Endothelial cell of umbilical vein (primary cell): ENCODE data around the gene CCBE1. TPM values are rescaled to one million over a fixed set of nuclear protein-coding genes. Genes with fewer than 3 reads are reported as not detected.

ENCODE experiments used
- BruUV-seq: library from RNA; stranded (reverse); fragments of 400-500 nt; replicated peaks from 2 replicates; lab custom pipeline; 2021; lab: Mats Ljungman, UMichigan
- CTCF ChIA-PET: fragments of 300-600, 350-600 bp; sonication (Branson Sonifier 250); formaldehyde crosslinking; loops from one replicate; lab custom pipeline; 2021; ENCODE audit warnings: antibody characterized with exemption, inconsistent platforms; lab: Charles Lee
- POLR2A ChIA-PET: fragments of 300-600, 350-600 bp; sonication (Branson Sonifier 250); formaldehyde crosslinking; loops from one replicate; lab custom pipeline; 2021; ENCODE audit warnings: antibody characterized with exemption, inconsistent platforms; lab: Charles Lee
- DNase-seq: peaks from one replicate; pipeline ENCODE4 v3.0.0-alpha.2; 2011; ENCODE audit warnings: low read depth, low spot score
- FAIRE-seq: peaks from 2 replicates; lab custom pipeline; 2011; peaks lifted over from hg19 to GRCh38; lab: Jason Lieb, UNC
- H2AFZ ChIP-seq: 2 replicates; pipeline ENCODE4 v1.6.0; 2012; ENCODE audit warnings: low read depth, low read length, control low read depth, inconsistent platforms
- H3K27ac ChIP-seq: 2 replicates; pipeline ENCODE4 v1.5.1; 2011; ENCODE audit warnings: low read depth, mild to moderate bottlenecking, control low read depth, low read length, moderate library complexity; ENCODE audit not compliant: insufficient read depth
- H3K27me3 ChIP-seq, 2 experiments: 2 replicates each; pipeline versions ENCODE4 v1.6.0 to v1.6.1; 2011; ENCODE audit warnings: low read length in 2 of 2, mixed read lengths in 1 of 2; ENCODE audit not compliant: control insufficient read depth in 2 of 2, insufficient read depth in 2 of 2
- H3K36me3 ChIP-seq, 2 experiments: 2 replicates in 1 of 2; 3 replicates in 1 of 2; pipeline ENCODE4 v1.5.1; 2011; ENCODE audit warnings: low read length in 2 of 2, mild to moderate bottlenecking in 1 of 2, moderate library complexity in 1 of 2; ENCODE audit not compliant: control insufficient read depth in 2 of 2, insufficient read depth in 2 of 2; ENCODE audit errors: extremely low read depth in 1 of 2
- H3K4me1 ChIP-seq: 3 replicates; pipeline ENCODE4 v1.5.1; 2011; ENCODE audit warnings: mild to moderate bottlenecking, low read length; ENCODE audit not compliant: control insufficient read depth, insufficient read depth; ENCODE audit errors: extremely low read depth
- H3K4me2 ChIP-seq: 2 replicates; pipeline ENCODE4 v1.6.1; 2011; ENCODE audit warnings: low read length, control low read depth, mixed read lengths; ENCODE audit not compliant: insufficient read depth
- H3K4me3 ChIP-seq, 3 experiments: fragments of 200-600 bp in 1 of 3; sonication (generic), shearing (Covaris generic) in 1 of 3; replicated peaks in 1 of 3; 2 replicates each; pipeline ENCODE4 v1.5.1; 2011 to 2016; ENCODE audit warnings: control low read depth in 3 of 3, low read length in 3 of 3, mild to moderate bottlenecking in 2 of 3, inconsistent platforms in 1 of 3, low read depth in 1 of 3, moderate library complexity in 1 of 3; ENCODE audit not compliant: insufficient read depth in 1 of 3
- H3K79me2 ChIP-seq: 2 replicates; pipeline ENCODE4 v1.6.0; 2012; ENCODE audit warnings: low read length, inconsistent platforms; ENCODE audit not compliant: control insufficient read depth, insufficient read depth
- H3K9ac ChIP-seq: replicated peaks from 2 replicates; pipeline ENCODE3; 2011; ENCODE audit warnings: low read length, control low read depth; ENCODE audit not compliant: insufficient read depth; ENCODE audit errors: extremely low read depth
- H3K9me1 ChIP-seq: replicated peaks from 3 replicates; pipeline ENCODE4 v1.6.0; 2011; ENCODE audit warnings: mild to moderate bottlenecking, low read length; ENCODE audit not compliant: control insufficient read depth, insufficient read depth; ENCODE audit errors: extremely low read depth
- H3K9me3 ChIP-seq: replicated peaks from 2 replicates; pipeline ENCODE4 v1.5.1; 2012; ENCODE audit warnings: low read length, inconsistent platforms; ENCODE audit not compliant: control insufficient read depth, insufficient read depth
- H4K20me1 ChIP-seq: replicated peaks from 2 replicates; pipeline ENCODE3; 2011; ENCODE audit warnings: mild to moderate bottlenecking, low read length; ENCODE audit not compliant: control insufficient read depth, insufficient read depth; ENCODE audit errors: extremely low read depth
- EZH2 ChIP-seq: IDR thresholded peaks from 2 replicates; pipeline ENCODE4 v1.6.1; 2012; ENCODE audit warnings: borderline replicate concordance, low read depth, mild to moderate bottlenecking, moderate library complexity, low read length, inconsistent platforms; ENCODE audit not compliant: severe bottlenecking
- GATA2 ChIP-seq: IDR thresholded peaks from 2 replicates; pipeline ENCODE4 v1.7.0; 2011; ENCODE audit warnings: low read depth, mild to moderate bottlenecking, moderate library complexity, mixed read lengths, low read length; ENCODE audit not compliant: insufficient read length, insufficient read depth
- MYC ChIP-seq: IDR thresholded peaks from one replicate; pipeline ENCODE4 v1.6.1; 2011; ENCODE audit warnings: mild to moderate bottlenecking, low read depth, low read length
- POLR2A ChIP-seq: IDR thresholded peaks from 2 replicates; pipeline ENCODE4 v1.6.1; 2012; ENCODE audit warnings: low read depth, mild to moderate bottlenecking, control low read depth, low read length
- dilution Hi-C: fragments of 300-500 bp; cut with MboI; formaldehyde crosslinking; loops from one replicate; pipeline ENCODE4 v1.15.0; 2019; ENCODE audit warnings: low sequenced_read_pairs; ENCODE audit not compliant: extremely low pct_ligation_motif_present
- intact Hi-C: fragments of 100-400 bp; cut with micrococcal nuclease; formaldehyde crosslinking; loops from one replicate; pipeline ENCODE4 v1.10.0; 2022
- polyA plus RNA-seq, 4 experiments: library from polyadenylated mRNA; depleted of rRNA in 3 of 4; stranded (reverse) in 3 of 4; unstranded in 1 of 4; fragments of >200 nt; gene quantifications; 2 replicates each; pipeline versions ENCODE4 v1.2.1 to v1.2.3, GENCODE V29; 2011 to 2012; ENCODE audit warnings: missing spikeins in 1 of 4
- total RNA-seq: library from RNA; stranded (reverse); gene quantifications from 2 replicates; pipeline ENCODE4 v1.2.3, GENCODE V29; 2021

The CCBE1 gene
- total and polyA plus RNA-seq, 2 donors (not counting 3 experiments of a cell fraction or from before 2014, with no cell fraction given) = 0.04 TPM; not detected in 1

DNA sequence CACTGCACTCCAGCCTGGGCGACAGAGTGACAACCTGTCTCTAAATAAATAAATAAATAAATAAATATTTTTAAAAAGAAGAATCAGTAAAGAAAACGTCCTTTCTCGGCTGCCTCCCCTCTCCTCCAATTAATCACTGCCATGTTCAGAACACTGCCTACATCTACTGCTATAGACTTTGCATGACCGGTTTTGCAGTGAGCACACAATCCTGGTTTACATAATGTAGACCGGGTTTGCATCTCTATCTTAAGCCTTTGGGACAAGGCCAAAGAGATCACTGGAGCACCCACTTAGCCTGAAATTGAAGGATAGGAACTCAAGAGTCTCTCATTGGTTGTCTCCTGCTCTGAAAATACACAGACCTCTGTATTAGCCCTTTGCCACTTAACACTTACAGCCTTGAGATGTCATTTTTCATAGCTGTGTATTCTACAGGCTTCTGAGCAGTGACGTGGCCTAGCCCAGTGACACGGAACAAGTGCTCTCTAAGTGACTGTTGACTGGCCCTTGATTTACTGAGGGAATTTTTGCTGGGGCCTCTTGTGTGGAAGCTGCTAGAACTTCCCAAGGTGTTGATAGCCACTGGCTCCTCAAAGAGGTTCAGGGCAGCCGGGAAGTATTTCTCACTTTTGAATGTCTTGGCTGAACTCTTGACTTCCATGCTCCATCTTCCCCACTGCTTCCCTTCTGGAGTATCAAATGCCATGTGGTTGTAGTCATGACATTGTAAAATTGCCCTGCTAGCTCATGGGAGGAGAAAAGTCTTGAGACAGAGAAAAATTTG is 45.3 kb upstream of the CCBE1 start:
- FAIRE-seq (no peak), DNase-seq (no peak)
- no TSS peak for BruUV-seq
- dilution Hi-C loops (no loop called here), intact Hi-C loops (no loop called here)
- no peak for TF ChIP-seq GATA2
- no peak for TF ChIP-seq POLR2A
- TF ChIP-seq EZH2 = no peak
- Histone ChIP-seq H3K27me3 (no peaks in the 10 kb centered on the region), H3K9me3 (no peaks in the 10 kb centered on the region), H3K4me1 (no peaks in the 10 kb centered on the region), H4K20me1 (no peaks in the 10 kb centered on the region), H3K36me3 (no peaks in the 10 kb centered on the region), H3K9me1 (no peaks in the 10 kb centered on the region), H3K4me2 (no peak overlapping the region), H3K9ac (no peak overlapping the region), H3K79me2 (no peaks in the 10 kb centered on the region), H3K4me3 (no peak overlapping the region), H2AFZ (no peak overlapping the region), H3K27ac (no peak overlapping the region)
- ChIA-PET POLR2A (no interaction called here), CTCF (interaction anchor here (1.7 to 3.3 kb wide), 2 partner anchors 45 to 111 kb away, joined by 4 to 15 read pairs; partner anchors contain the start of gene CCBE1)

DNA sequence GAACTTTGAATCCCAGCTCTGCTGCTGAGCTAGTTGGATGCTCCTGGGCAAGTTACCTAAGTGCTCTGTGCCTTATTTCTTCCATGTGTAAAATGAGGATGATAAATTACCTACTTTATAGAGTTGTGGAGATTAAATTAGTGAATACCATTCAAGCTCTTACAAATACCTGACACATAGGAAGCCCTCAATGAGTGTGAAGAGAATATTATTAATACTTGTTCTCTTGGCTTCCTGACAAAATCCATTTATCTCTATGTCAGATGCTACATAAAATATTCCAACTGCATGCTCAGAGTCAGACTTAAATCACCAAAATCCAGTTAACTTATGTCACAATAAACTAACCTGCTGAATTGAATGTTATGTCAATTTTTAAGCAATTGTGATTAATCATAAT is 42.9 kb upstream of the CCBE1 start:
- intact Hi-C loops = no loop called here
- no peak overlapping the region for H3K4me3 ChIP-seq
- no peak overlapping the region for H3K9ac ChIP-seq
- no peaks in the 10 kb centered on the region for H3K9me3 ChIP-seq
- no peaks in the 10 kb centered on the region for H4K20me1 ChIP-seq
- FAIRE-seq (no peak), DNase-seq (no peak)
- H3K4me2 ChIP-seq = no peak overlapping the region
- no peaks in the 10 kb centered on the region for H3K36me3 ChIP-seq
- H3K27ac ChIP-seq = no peak overlapping the region
- no TSS peak for BruUV-seq
- no peaks in the 10 kb centered on the region for H3K9me1 ChIP-seq
- no peaks in the 10 kb centered on the region for H3K27me3 ChIP-seq
- POLR2A ChIA-PET = no interaction called here
- no peak overlapping the region for H2AFZ ChIP-seq
- TF ChIP-seq MYC = no peak
- CTCF ChIA-PET = interaction anchor here (1.1 to 1.5 kb wide), 2 partner anchors 21 to 24 kb away, joined by 3 read pairs; no protein-coding TSS in a partner anchor
- H3K4me1 ChIP-seq = no peaks in the 10 kb centered on the region
- dilution Hi-C loops = no loop called here
- no peaks in the 10 kb centered on the region for H3K79me2 ChIP-seq
